Pancreas (tissue), 10 donors: ENCODE measurements around the gene COL15A1. TPM values are rescaled to one million over a fixed set of nuclear protein-coding genes. Genes with fewer than 3 reads are reported as not detected.

Experiments
- ATAC-seq, 4 donors: fragments of 200-7000 bp; cut with Tn5 transposase; one replicate each; pipeline versions ENCODE4 v1.8.0 to v1.9.1; 2020; ENCODE audit warnings: mild to moderate bottlenecking in 4 of 4, moderate library complexity in 4 of 4
- DNase-seq, 6 donors: peaks; one replicate each; pipeline ENCODE4 v3.0.0-alpha.2; 2020
- FAIRE-seq: peaks from 2 replicates; lab custom pipeline; 2012; peaks lifted over from hg19 to GRCh38; lab: Jason Lieb, UNC
- H3K27ac ChIP-seq, 4 donors: fragments of 200-600 bp; sonication (generic); 1 replicate in 3 of 4; 2 replicates in 1 of 4; pipeline versions ENCODE4 v1.5.0 to v1.8.0; 2020
- H3K27me3 ChIP-seq, 4 donors: fragments of 200-600 bp; one replicate each; pipeline ENCODE4 v1.8.0; 2021
- H3K36me3 ChIP-seq, 3 donors: fragments of 200-600 bp; sonication (generic) in 1 of 3; one replicate each; pipeline versions ENCODE4 v1.5.0 to v1.8.0; 2020 to 2021
- H3K4me1 ChIP-seq, 3 donors: fragments of 200-600 bp; one replicate each; pipeline ENCODE4 v1.8.0; 2021
- H3K4me3 ChIP-seq, 4 donors: fragments of 200-600 bp; sonication (generic) in 2 of 4; one replicate each; pipeline versions ENCODE4 v1.5.0 to v1.8.0; 2020 to 2021
- H3K9me3 ChIP-seq, 4 donors: fragments of 200-600 bp; one replicate each; pipeline ENCODE4 v1.8.0; 2021
- WGBS, 2 donors: extraction: QIAGEN DNeasy Blood & Tissue Kit; methylation state at CpG; one replicate each; pipeline ENCODE4 v1.1.7; 2013; 5-methylcytosine and 5-hydroxymethylcytosine counted together
- intact Hi-C, 3 donors: fragments of 100-400 bp; cut with DNase I; formaldehyde crosslinking; loops; one replicate each; pipeline versions ENCODE4 v1.11.1 to v1.14.2; 2022
- polyA plus RNA-seq, 2 donors: library from polyadenylated mRNA; stranded (reverse); fragments of 200-250 nt; gene quantifications; one replicate each; pipeline ENCODE4 v1.2.3, GENCODE V29; 2013
- total RNA-seq, 6 donors: library from RNA; stranded (reverse); fragmentation: NEBNext Ultra II Directional in 4 of 6; extraction: Animal tissue kit (Norgen Biotek cat#: 25700) in 4 of 6; gene quantifications; one replicate each; pipeline versions ENCODE4 v1.2.1 to v1.2.4, GENCODE V29; 2021 to 2023
- TF ChIP-seq, protein P1 (sequence below), 4 donors: fragments of 200-600 bp; sonication (generic) in 3 of 4; IDR thresholded peaks; one replicate each; pipeline versions ENCODE4 v1.5.0 to v1.8.0; 2021; ENCODE audit warnings: antibody characterized with exemption in 4 of 4
- donor health status: healthy with polysubstance abuse.
- donor health status: DM: no; HTN: no; CAD: no; lungs with moderate emphysema.
- donor health status: DM: no; HTN: no; CAD: no.
- donor health status: control.
- donor health status: control.
- donor health status: Bipolar disorder and iron deficiency.
- donor health status: DM: yes; HTN: yes; CAD: no.
- donor health status: DM: no; HTN: no; CAD: no.
- donor health status: DM: no; HTN: no; CAD: no.
- donor health status: DM: yes; HTN: yes; CAD: no.

COL15A1 gene
- total and polyA plus RNA-seq, 8 donors, result 6.7 to 43.4 (median 10.4) TPM

DNA sequence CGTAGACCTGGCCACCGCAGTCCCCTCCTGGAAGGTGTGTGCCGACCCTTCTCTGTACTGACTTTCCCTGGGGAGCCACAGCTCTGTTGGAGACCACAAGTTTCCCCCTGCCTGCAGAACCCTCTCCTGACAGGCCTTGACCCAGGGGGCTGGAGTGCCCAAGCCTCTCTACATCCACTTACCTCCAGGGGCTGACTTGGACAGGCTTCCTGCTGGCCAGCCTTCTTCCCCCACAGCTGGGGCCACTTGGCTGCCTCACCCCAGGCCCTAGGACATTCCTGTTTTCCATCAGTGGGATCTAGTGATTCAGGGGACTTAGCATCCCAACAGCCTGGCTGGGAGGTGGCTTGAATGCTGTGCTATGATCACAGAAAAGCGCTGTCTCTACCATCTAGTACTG, 23.6 kb downstream of the COL15A1 start:
- H3K9me3 ChIP-seq, result no peaks in the 10 kb centered on the region
- H3K27me3 ChIP-seq, result no peaks in the 10 kb centered on the region
- intact Hi-C loops, result no loop called here
- ATAC-seq, result no peak
- FAIRE-seq, result no peak
- no peak overlapping the region for H3K4me3 ChIP-seq
- no peak overlapping the region for H3K27ac ChIP-seq
- H3K36me3 ChIP-seq, result no peaks in the 10 kb centered on the region
- no peak for DNase-seq
- no peaks in the 10 kb centered on the region for H3K4me1 ChIP-seq
- TF ChIP-seq, protein P1, sequence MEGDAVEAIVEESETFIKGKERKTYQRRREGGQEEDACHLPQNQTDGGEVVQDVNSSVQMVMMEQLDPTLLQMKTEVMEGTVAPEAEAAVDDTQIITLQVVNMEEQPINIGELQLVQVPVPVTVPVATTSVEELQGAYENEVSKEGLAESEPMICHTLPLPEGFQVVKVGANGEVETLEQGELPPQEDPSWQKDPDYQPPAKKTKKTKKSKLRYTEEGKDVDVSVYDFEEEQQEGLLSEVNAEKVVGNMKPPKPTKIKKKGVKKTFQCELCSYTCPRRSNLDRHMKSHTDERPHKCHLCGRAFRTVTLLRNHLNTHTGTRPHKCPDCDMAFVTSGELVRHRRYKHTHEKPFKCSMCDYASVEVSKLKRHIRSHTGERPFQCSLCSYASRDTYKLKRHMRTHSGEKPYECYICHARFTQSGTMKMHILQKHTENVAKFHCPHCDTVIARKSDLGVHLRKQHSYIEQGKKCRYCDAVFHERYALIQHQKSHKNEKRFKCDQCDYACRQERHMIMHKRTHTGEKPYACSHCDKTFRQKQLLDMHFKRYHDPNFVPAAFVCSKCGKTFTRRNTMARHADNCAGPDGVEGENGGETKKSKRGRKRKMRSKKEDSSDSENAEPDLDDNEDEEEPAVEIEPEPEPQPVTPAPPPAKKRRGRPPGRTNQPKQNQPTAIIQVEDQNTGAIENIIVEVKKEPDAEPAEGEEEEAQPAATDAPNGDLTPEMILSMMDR (IDR thresholded peaks at IDR 0.05), result no peak
- WGBS, 2 donors, result 96 to 97% methylated on average over 3 to 4 of the region's 4 CpGs

DNA sequence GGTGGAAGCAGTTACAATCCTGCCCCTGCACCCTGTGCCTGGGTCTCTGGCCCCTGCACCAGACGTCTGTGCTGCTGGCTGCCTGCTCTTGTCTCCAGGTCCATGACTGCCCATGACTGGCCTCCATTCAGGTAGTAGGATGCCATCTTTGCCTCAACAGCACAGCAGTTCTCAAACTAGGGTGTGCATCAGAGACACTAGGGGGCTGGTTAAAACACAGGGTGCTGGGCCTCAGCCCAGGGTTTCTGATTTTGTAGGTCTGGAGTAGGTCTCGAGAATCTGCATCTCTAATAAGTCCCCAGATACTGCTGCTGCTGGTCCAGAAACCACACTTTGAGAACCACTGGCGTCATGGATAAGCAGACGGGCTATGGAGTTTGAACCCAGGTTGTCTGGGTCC, 24.0 kb downstream of the COL15A1 start:
- no peak for FAIRE-seq
- no peaks in the 10 kb centered on the region for H3K27me3 ChIP-seq

DNA sequence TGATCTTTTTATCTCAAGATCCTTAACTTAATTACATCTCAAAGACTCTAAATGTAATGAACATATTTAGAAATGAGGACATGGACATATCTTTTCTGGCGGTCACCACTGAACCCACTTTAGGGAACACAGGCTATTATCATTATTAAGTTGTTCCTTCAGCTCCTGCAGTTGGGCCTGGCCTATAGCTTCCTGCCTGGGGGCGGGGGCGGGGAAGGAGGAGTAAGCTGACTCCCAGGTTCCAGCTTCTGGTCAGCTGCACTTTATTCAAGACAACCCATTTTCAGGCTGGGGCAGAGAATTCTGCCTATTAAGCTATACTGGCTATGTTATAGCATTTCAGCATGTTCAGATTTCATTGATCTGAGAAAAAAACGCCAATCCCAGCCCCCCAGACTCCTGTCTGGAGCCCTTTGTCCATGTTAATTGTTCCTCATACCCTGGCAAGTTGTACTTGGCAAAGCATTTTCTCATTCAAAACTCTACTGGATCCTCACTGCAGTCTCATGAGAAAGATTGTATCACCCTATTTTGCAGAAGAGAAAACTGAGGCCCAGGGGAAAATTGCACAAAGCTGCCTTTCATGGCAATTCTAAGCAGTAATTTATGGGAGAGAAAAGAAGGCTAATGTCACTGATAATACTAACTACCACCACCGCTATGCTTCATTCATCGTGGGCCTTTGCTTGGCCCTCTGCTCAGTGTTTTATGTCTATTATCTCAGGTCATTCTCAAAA, 25.1 kb downstream of the COL15A1 start:
- TF ChIP-seq, protein P1 (IDR thresholded peaks at IDR 0.05), result no peak
- WGBS, 2 donors, result 88 to 93% methylated on average over 6 of the region's 6 CpGs
- H3K27ac ChIP-seq, result no peak overlapping the region
- no peaks in the 10 kb centered on the region for H3K36me3 ChIP-seq
- intact Hi-C loops, result no loop called here
- H3K4me3 ChIP-seq, result no peak overlapping the region
- FAIRE-seq, result no peak
- no peak for DNase-seq
- H3K27me3 ChIP-seq, result no peaks in the 10 kb centered on the region
- H3K4me1 ChIP-seq, result peaks cover 0 to 4% (median under 1%) of the 10 kb centered on the region in 3 donors
- no peak for ATAC-seq
- no peaks in the 10 kb centered on the region for H3K9me3 ChIP-seq

More for the DNA sequence above, 24.0 kb downstream of the COL15A1 start:
- Histone ChIP-seq H3K4me1 (no peaks in the 10 kb centered on the region), H3K36me3 (no peaks in the 10 kb centered on the region), H3K27ac (no peak overlapping the region), H3K4me3 (no peak overlapping the region), H3K9me3 (no peaks in the 10 kb centered on the region)
- intact Hi-C loops, result no loop called here
- TF ChIP-seq, protein P1 (IDR thresholded peaks at IDR 0.05), result no peak
- ATAC-seq (no peak), DNase-seq (no peak)
- WGBS, 2 donors, result 90 to 91% methylated on average over 4 of the region's 4 CpGs

- Histone ChIP-seq H3K4me1 (peaks cover 0 to 4% (median 4%) of the 10 kb centered on the region in 3 donors), H3K9me3 (no peaks in the 10 kb centered on the region), H3K4me3 (no peak overlapping the region), H3K27me3 (no peaks in the 10 kb centered on the region), H3K36me3 (no peaks in the 10 kb centered on the region), H3K27ac (no peak overlapping the region)
- TF ChIP-seq, protein P1 (IDR thresholded peaks at IDR 0.05), result no peak
- 93% methylated on average over 7 of the region's 7 CpGs for WGBS, 2 donors
- FAIRE-seq (no peak), DNase-seq (no peak), ATAC-seq (no peak)
- intact Hi-C loops, result no loop called here
Measured at GRCh38 chr9:98970532-98971041, 26.9 kb downstream of the COL15A1 start.
